Endothelial cell of hepatic sinusoid (primary cell): ENCODE measurements around the gene DLGAP1.
"Not testable (repeated sequence)": the region's sequence is repeated elsewhere in the genome, so short reads cannot be mapped to it uniquely, and the experiment has no call there.

ENCODE experiments used
- in situ Hi-C: cut with HindIII; loops from 2 replicates; pipeline ENCODE4 v1.10.0; 2017; ENCODE audit warnings: low sequenced_read_pairs

DLGAP1 gene

DNA sequence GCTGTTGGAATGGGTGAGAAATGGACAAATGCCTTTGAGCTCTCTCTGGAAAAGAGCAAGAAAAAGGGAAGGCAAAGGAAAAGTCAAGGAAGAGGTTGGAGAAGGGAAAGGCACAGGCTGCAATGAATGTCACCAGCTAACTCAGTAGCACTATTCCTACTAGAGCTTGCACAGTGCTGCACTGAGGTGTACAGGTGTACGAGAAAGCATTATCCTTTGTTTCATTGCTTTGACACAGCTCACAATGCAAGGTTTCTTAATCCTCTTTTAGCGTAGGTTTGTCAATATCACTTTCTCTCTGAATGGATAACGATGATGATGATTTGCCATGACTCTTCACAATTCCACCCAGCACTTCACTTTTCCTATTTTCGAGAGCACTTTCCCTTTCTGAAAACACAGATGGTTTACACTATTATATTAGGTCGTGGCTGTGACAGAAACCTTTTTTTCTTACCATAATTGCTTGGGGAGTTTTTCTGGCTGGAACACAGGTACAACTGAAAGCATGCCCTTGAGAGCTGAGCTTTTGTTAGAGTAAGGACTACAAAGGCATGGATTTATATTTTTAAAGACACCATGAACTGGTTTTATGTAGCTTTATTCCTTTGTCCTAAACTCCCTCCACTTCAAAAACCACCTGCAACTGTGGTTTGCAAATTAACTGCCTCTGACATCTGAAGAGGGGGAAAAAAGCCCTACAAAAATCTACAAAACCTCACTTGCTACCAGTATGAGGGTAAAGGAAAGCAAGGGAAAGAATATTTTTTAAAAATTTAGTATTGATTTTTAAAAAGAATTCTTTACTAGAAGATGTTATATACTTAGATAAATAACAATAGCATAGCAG lies 739.7 kb downstream of the DLGAP1 start:
- in situ Hi-C loops = no loop called here

DNA sequence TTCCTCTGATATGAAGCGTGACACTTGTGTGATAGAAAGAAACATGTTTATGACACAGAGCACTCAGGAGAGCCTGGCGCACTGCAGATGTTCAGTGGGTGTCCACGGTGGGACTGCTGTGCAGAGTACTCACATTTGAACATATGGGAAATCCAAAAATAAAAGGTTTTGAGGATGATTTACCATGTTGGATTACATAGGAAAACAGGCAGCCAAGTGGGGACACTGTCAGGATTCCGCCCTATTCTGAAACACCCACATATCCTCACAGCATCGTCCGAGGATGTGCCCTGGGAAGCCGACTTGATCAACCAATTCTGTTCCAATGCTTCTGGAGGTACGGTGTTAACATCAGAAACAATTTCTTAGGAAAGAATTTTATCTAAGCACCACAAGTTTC lies 741.4 kb downstream of the DLGAP1 start:
- in situ Hi-C loops = no loop called here

DNA sequence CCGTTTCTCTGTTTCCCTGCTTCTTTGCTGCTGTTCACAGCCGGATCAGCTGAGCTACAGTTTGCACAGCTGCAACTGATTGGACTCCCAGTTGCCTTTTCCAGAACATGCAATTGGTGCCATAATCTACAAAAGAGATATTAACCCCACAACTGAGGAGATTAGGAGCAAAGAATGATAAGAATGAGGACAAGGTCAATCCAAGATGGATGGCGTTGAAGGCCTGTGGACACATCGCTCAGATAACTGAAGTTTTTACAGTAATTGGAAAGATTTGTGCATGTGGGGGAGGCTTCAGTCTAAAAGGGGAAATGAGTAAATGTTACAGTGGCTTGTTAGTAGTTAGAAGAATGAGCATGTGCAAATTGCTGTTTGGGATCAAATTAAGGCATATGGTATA lies 741.9 kb downstream of the DLGAP1 start:
- in situ Hi-C loops = no loop called here

DNA sequence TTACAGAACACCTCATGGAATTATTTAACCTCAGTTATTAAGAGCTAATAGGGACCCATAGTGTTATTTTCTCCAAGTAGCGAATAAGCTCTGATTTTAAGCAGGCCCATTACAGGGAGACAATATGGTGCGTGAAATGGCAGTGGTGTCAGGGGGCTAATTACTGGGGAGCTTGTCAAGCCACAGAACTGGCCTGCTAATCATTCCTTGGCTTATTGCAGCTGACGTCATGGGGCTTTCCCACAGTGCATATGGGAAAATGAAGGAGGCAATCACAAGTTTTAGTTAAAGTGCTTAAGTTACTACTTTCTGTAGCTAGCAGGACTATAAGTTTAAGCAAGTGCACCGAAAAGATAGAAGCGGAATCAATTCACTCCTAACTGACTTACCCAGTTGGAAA lies 742.6 kb downstream of the DLGAP1 start:
- in situ Hi-C loops = no loop called here

DNA sequence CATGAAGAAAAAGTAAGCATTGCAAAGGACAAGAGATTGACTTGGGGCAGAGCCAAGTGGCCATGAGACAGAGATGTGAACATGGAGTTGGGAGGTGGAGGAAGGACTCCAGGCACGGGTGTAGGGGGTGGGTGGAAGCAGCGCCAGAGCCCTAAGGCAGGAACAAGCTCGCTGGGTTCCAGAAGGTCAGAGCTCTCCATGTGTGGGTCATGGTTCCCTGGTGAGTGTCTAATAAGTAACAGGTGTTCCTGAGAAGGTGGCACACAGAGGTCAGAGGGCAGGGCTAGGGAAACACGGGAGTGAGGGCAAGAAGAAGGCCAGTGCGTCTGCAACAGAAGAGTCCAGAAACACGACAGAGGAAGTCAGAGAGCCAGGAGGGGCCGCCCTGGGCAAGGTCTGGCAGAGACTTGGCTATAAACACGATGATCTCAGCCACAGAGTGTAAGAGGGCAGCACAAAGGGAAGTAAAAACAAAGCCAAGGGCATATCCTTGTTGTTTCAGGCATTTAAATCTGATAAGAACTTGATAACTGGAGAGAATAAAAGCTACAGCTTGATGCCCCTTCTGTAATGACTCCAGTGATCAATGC lies 744.3 kb downstream of the DLGAP1 start:
- in situ Hi-C loops = no loop called here

DNA sequence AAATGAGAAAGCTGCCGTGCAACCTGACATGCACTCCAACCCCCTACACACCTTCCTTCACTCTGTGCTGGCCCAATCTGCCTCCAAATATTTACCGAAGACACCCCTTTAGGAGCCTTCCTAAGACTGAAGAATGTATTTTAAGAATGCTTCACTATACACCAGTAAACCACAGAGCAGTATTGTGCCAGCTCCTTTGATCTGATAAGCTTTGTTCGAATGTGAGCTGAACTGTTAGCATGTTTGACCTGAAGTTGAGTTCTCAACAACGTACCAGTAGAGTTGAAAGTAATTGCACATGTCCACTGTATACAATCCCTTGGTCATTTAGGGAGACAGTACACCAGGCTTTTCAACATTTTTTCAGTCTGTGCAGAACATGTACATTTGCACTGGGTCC lies 745.9 kb downstream of the DLGAP1 start:
- in situ Hi-C loops = loop anchor here (5.0 kb wide), 4 partner anchors 63 to 268 kb away; no protein-coding TSS in a partner anchor

DNA sequence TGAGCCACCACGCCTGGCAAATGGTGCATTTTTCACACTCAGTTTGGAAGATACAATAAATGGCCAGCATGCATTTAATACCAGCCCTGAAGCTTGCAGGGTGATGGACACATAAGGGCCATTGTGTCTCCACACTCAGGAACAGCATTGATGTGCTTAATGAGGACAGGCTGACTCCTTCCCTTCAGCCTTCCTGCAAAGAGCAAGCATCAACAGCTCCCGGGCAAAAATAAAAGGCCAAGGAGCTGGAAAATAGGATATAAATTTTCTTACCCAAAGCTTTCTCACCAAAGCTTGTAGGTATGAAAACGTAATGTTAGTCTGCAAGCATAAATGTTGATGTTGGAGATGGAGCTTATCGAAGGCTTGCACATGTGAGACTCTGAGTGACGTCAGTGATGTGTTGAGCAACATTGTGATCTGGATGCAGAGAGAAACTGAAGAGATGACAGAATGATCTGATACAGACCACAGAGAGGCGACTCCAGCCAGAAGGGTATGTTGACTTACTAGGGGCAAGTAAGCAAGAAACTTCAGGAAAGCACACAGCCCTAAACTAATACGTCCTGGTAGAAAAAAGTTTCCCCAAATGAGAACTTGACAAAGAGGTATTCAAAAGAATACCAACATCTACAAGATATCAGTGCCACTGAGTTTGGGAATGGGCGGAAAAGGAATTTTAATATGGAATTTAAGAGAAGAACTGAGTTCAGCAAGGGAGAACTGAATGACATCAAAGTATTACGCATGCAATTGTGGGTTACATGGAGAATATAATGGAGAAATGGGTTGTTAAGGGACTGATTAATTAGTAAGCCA lies 748.6 kb downstream of the DLGAP1 start:
- in situ Hi-C loops = loop anchor here (5.0 kb wide), 4 partner anchors 66 to 271 kb away; no protein-coding TSS in a partner anchor

DNA sequence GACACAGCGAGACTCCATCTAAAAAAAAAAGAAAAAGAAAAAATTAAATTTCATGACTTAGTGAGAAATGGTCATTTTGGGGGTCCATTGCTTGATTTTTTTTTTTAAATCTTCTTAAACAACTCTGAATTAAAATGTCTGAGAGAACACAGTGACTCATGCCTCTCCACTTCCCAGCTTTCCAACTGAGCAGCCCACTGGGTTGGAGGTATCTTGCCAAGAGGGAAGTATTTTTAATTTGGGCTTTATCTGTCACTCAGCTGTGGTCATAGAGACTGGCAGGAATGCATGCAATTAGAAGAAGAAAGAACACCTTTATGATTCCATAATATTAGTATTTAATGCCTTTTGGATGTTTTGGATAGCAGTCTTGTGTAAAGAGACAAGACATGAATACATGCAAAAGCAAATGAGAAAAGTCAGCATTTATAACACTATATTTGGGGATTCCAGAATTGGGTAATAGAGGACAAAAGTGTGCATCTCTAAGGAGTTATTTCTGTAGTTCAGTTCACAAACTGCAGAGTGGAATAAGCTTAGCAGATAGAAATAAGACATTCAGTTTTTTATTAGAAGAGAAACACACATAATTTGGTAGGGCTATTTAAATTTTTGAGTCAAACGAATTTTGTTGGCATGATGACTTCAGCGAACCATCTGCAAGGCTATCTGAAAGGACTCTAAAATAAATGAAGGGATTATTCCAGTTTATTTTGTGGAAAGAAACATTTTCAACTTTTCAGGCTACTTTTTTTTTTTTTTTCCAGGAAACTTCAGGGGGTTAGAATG lies 750.4 kb downstream of the DLGAP1 start:
- in situ Hi-C loops = loop anchor here (5.0 kb wide), 4 partner anchors 68 to 273 kb away; no protein-coding TSS in a partner anchor

DNA sequence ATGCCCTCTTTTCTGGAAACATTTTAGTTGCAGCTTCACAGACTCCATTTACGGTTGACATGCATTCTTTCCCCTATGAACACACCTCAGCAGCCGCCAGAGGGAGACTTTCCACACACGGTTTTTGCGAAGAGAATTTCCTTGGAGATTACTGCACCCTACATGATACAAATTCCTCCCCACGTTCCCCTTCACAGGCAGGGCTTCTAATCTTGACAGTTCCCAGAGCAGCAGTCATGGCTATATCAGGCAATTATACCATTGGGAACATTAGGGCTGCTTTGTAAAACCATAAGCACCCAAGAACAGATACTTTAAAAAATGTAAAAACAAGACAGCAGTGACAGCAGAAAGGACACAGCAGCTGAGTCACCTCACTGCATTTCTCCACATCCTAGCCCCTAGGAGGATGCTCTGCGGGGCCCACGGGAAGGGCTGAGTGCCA lies 751.4 kb downstream of the DLGAP1 start:
- in situ Hi-C loops = no loop called here

DNA sequence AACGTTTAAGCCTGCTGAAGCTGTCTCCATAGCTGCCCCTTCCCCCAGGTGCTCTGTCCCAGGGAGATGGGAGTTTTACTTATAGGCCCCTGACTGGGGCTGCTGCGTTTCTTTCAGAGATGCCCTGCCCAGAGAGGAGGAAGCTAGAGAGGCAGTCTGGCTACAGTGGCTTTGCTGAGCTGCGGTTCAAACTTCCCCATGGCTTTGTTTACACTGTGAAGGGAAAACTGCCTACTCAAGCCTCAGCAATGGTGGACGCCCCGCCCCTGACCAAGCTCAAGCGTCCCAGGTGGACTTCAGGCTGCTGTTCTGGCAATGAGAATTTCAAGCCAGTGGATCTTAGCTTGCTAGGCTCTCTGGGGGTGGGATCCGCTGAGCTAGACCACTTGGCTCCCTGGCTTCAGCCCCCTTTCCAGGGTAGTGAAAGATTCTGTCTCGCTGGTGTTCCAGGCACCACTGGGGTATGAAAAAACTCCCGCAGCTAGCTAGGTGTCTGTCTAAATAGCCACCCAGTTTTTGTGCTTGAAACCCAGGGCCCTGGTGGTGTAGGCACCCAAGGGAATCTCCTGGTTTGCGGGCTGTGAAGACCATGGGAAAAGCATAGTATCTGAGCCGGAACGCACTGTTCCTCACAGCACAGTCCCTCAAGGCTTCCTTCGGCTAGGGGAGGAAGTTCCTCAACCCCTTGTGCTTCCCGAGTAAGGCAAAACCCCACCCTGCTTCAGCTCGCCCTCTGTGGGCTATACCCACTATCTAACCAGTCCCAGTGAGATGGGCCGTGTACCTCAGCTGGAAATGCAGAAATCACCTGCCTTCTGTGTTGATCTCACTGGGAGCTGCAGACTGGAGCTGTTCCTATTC lies 755.2 kb downstream of the DLGAP1 start:
- in situ Hi-C loops = not testable (repeated sequence)

DNA sequence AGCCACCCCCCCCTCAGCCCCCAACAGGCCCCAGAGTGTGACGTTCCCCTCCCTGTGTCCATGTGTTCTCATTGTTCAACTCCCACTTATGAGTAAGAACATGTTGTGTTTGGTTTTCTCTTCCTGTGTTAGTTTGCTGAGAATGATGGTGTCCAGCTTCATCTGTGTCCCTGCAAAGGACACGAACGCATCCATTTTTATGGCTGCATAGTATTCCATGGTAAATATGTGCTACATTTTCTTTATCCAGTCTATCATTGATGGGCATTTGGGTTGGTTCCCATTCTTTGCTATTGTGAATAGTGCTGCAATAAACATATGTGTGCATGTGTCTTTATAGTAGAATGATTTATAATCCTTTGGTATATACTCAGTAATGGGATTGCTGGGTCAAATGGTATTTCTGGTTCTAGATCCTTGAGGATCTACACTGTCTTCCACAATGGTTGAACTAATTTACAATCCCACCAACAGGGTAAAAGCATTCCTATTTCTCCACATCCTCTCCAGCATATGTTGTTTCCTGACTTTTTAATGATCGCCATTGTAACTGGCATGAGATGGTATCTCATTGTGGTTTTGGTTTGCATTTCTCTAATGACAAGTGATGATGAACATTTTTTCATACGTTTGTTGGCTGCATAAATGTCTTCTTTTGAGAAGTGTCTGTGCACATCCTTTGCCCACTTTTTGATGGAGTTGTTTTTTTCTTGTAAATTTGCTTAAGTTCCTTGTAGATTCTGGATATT lies 760.9 kb downstream of the DLGAP1 start:
- in situ Hi-C loops = not testable (repeated sequence)

DNA sequence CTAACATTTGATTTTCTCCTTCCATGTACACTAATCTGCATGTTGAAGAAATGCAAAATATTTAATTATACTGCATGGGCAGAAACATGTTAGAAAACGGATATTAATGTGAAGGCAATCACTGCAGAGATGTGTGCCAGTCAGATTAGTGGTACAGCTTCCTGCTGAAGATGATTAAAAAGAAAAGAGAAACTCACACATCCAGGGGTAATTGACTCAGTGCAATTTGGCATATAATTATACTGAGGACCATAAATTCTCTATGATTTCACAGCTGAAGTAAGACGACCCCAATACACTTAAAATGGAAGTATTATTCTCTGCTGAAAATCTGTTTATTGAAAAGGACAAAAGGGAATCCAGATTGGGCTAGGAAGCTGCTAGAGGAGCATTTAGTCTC lies 761.7 kb downstream of the DLGAP1 start:
- in situ Hi-C loops = no loop called here

DNA sequence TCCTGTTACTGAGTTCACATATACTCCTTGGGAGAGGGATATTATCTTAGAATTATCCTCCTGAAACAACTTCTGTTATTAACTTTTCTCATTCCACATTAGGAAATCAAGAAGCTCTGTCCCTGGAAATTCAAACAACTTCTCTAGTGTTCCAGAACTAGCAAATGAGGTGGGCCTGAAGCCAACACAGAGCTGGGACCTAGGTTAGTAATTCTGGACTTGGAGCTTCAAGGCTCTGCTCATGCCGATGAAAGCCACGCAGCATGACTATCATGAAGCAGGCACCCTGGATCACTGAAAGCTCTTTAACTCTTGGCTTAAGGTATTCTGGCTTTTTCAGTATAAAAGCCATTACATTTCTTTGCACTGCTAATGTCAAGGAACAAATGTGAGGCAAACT lies 762.4 kb downstream of the DLGAP1 start:
- in situ Hi-C loops = no loop called here

DNA sequence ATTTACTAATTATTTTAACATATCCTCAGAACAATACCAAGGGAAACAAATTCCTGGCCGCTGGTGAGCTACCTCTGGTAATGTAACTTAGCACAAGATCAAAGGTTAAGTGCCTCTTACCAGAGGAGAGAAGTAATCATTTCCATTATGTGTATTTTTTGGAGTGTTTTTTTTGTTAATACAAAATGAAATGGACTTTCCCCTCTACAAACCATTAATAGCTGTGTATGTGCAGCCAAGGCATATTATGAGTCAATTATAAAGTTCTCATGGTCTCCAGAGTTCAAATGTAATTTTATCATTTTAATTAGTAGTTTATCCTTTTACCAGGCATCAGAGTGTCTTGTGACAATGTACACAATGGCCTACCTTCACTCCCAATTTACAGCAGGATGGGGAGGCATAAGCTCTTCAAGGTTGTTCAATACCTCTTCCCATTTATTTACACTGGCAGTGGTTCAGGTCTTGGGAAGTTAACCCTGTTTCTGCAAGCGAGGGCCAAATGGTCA lies 762.9 kb downstream of the DLGAP1 start:
- in situ Hi-C loops = no loop called here

DNA sequence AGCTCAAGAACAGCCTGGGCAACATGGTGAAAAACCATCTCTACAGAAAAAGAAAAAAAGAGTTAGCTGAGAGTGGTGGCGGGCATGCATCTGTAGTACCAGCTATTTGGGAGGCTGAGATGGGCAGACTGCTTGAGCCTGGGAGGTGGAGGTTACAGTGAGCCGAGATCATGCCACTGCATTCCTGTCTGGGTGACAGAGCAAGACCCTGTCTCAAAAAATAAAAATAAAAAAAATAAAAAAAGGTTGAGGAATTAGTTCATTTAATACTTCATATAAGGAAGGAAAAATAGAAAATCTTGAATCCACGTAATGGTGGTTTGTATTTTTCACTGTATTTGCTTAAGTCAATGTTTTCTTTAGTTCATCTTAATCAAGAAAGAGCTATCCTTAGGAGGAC lies 763.4 kb downstream of the DLGAP1 start:
- in situ Hi-C loops = no loop called here

DNA sequence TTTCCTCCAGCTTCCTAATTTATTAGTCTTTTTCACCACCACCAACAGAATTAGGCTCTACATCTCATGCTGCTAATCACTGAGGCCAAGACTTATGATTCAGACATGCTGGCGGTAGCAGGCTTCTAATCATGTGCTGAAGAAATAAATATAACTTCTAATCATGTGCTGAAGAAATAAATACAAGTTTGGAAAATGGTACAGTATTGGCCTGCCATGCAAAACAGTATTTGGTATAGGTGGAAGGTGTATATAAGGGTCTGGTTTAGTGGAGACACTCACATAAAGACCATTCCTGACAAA lies 764.4 kb downstream of the DLGAP1 start:
- in situ Hi-C loops = no loop called here

DNA sequence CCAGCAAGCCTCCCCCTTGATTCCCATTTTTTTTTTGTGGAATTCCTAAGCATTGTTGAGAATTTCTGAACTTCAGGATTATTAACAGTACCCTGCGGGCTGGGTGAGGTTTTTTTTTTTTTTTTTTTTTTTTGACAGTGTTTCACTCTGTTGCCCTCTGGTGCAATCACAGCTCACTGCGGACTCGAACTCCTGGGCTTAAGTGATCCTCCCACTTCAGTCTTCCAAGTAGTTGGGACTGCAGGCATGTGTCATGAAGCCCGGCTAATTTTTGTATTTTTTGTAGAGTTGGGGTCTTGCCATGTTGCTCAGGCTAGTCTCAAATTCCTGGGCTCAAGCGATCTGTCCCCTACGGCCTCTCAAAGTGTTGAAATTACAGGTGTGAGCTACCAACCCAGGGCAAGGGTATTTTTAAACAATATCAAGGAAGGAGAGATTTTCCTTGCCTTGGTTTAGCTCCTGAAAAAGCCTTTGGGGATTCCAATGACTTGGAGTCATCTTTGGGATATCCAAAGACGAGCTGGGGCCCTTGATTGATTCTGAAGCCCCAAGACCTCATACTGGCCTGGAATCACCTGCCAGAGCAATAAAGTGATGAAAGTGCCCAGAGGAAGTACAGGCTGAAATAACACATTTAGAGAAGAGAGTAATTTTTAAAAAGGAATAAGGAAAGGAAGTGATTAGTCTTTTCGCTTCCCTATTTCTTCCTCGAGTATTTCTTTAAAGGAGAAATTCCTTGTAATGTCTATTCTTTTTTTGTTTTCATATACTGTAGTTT lies 764.9 kb downstream of the DLGAP1 start:
- in situ Hi-C loops = no loop called here

DNA sequence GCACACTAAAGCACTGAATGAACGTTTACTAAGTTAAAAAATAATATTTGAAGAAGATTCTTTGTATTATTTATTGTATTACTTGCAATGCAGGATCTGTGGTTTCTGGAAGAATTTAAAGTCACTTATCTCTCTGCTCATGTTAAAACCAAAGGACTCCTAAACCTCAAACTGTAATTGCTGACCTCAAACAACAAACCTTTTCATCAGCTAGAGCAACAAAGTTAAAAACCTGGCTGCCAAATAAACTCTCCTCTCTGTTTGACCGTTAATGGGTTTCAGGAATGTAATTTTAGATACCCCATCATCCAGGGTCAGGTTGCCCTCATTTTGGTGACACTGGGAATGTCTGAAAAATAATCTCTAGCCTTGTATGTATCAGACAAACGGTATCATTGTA lies 766.0 kb downstream of the DLGAP1 start:
- in situ Hi-C loops = no loop called here
